HG02970 (cell line): ENCODE data around the gene CIITA.

Source experiments
- ATAC-seq: cut with Tn5 transposase; IDR thresholded peaks from one replicate; pipeline ENCODE4 v1.9.1; 2021; ENCODE audit warnings: mild to moderate bottlenecking, moderate library complexity, moderate number of reproducible peaks; ENCODE audit not compliant: unreplicated experiment, low FRiP score

CIITA gene

GRCh38 chr16:10972108-10972818, 95.3 kb downstream of the CIITA start:
- ATAC-seq = no peak

- ATAC-seq = no peak
Observed at GRCh38 chr16:10972819-10973464, 95.9 kb downstream of the CIITA start.

- no peak for ATAC-seq
Observed at GRCh38 chr16:10976634-10977033, 99.6 kb downstream of the CIITA start.

DNA sequence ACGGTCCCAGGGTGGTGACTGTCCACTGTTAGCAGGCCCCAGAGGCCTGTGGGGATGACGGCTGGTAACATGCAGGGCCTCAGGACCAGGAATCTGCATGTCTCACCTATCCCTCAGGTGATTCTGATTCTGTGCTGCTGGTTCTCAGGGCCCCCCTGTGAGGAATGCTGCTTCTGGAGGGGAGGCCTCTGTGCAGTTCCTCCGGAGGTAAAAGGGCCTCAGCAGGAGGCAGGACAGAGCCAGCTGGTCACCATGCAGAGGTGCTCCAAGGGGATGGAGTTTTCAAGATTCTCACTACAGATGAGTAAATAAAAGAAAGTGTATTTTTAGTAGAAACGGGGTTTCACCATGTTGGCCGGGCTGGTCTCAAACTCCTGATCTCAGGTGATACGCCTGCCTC, 101.1 kb downstream of the CIITA start:
- ATAC-seq = no peak

DNA sequence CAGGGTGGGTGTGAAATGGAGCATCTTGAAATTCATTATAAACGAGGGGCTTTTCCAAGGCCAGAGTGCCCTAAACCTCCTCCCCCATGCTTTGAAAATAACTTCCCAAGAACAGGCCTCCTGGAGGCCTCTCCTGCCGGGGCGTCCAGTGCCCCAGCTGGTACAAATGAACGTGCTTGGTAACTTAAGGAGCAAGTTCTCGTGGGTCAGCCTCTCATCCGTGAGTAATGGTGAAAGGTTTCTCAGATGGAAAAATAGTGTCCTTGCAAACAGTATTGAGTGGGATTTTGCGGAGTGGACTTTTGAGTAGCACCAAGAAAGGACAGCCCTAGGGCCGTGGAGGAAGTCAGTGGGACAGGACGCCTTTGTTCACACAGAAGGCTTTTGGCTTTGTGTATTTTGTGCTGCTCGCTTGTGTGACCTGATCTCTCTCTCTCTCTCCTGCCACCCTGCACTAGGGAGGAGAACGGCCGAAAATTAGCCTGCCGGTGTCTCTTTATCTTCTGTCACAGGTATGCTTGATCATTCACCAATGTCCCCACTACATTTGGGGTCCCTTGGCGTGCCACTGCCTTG, 102.0 kb downstream of the CIITA start:
- no peak for ATAC-seq

GRCh38 chr16:10979717-10980601, 103.0 kb downstream of the CIITA start:
- no peak for ATAC-seq

DNA sequence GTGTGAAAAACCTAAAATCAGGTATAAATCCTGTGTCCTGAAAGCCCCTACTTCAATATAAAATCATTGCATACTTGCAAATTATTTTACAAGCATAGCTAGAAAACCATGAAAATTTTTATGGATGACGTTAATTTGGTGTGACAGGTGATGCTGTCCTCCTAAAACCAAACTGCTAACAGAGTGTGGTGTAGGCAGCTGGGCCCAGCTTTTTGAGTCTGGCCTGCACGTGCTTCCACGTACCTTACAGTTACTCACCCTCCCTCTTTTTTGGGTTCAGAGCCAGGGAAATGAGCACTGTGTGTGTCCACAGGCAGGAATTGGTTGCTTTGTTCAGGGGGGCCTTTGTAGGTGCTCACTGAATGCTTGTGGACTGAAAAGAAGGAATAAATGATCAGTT, 103.8 kb downstream of the CIITA start:
- no peak for ATAC-seq

- ATAC-seq = peak; percentile 67
Observed at GRCh38 chr16:10981697-10982216, 104.8 kb downstream of the CIITA start.

DNA sequence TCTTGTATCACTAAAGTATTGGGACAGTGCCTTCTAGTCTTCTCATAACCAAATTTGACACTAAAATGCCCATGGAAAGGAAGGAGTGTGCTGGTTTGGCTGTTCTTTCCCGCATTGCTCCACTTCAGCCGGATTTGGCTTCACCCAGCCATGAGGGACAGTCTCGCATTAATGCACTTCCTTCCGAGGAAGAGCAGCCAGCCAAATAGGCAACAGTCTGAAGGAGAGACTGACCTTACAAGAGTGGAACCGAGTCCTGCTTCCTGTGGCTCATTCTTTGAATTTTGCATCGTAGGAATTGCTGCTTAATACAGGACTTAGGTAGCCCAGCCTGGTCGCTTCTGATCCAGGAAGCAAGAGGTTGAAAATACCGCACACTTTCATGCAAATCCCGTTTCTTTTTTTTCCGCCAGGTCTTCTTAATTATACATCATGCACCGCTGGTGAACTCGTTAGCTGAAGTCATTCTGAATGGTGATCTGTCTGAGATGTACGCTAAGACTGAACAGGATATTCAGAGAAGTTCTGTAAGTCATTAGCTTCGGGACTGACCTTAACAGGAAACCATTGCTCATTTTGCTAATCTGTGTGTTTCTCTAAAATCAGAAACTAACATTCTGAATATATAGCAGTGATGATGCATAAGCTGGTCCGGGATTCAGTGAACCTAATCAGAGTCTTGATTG, 105.6 kb downstream of the CIITA start:
- ATAC-seq = peak; percentile 43

GRCh38 chr16:10983159-10983558, 106.2 kb downstream of the CIITA start:
- ATAC-seq = no peak

DNA sequence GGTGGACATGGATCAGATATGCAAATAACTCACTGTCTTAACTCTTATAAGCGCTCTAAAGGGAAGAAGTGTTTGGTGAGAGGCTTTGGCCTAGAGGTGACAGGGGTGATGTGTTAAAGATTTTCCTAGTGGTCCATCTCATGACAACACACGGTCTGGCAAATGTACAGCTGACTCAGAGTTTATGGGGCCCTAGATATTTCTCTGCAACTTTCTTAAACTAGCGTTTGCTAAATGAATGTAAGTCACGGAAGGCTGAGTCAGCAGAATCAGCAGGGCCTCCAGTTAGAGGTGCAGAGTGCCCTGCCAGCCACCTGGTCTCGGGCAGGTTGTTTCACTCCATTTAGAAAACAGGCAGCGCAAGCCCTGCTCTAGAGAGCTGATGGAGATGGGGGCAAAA, 107.5 kb downstream of the CIITA start:
- ATAC-seq = no peak
